OCI-LY7 (cell line): ENCODE measurements around the gene CLDN17.

Experiments used
- EZH2phosphoT487 ChIP-seq: fragments of 200-600 bp; sonication (generic); IDR thresholded peaks from 2 replicates; pipeline ENCODE4 v1.6.1; 2018; ENCODE audit warnings: low read depth, borderline replicate concordance, mild to moderate bottlenecking, mixed run types, antibody characterized with exemption, low read length, moderate library complexity, mixed read lengths
- TF ChIP-seq, protein P1 (sequence below): fragments of 200-600 bp; sonication (generic); conservative IDR thresholded peaks from 2 replicates; pipeline ENCODE4 v1.5.1; 2014; ENCODE audit warnings: mild to moderate bottlenecking, antibody characterized with exemption, low read length, moderate library complexity, mixed read lengths

DNA sequence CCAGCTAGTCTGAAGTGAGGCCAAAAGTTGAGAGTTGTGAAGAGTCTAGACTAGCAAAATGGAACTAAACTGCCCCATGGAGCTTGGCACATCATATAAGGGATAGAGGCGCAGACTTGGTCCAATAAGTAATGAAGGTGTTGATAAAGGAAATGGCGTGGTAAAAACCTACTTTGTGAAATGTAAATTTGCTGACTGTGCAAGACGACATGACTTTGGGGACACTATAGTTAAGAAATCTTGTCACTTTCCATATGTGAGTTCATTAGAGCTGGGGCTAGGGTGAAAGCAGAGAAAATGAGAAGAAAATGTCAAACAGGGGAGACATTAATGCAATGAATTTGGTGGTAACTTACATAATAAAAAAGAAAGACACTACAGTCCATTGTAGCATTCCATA, 50.1 kb downstream of the CLDN17 start:
- no peak for TF ChIP-seq EZH2phosphoT487
- TF ChIP-seq, protein P1, sequence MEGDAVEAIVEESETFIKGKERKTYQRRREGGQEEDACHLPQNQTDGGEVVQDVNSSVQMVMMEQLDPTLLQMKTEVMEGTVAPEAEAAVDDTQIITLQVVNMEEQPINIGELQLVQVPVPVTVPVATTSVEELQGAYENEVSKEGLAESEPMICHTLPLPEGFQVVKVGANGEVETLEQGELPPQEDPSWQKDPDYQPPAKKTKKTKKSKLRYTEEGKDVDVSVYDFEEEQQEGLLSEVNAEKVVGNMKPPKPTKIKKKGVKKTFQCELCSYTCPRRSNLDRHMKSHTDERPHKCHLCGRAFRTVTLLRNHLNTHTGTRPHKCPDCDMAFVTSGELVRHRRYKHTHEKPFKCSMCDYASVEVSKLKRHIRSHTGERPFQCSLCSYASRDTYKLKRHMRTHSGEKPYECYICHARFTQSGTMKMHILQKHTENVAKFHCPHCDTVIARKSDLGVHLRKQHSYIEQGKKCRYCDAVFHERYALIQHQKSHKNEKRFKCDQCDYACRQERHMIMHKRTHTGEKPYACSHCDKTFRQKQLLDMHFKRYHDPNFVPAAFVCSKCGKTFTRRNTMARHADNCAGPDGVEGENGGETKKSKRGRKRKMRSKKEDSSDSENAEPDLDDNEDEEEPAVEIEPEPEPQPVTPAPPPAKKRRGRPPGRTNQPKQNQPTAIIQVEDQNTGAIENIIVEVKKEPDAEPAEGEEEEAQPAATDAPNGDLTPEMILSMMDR: no peak
